Measurements from ENCODE around the gene ADIPOR2.

Gene ADIPOR2

DNA sequence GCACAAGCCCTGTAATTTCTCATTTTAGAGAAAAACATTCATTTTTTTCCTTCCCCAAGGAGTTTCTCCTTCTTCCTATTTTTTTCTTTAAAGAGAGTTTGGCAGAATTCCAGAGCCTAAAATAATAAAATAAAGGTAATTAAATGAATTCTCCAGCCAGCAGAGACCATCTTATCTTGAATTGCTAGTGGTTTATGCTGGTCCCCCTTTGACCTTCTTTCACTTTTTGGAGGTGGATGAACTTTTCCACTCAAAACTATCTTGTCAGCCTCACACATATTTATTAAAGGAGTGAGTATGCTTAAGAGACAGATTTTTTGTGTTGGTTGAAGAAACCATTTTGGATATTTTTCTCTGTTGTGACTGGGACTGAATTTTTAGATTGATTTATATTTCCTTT, 47.6 kb downstream of the ADIPOR2 start:
- DNase-seq: no peak

DNA sequence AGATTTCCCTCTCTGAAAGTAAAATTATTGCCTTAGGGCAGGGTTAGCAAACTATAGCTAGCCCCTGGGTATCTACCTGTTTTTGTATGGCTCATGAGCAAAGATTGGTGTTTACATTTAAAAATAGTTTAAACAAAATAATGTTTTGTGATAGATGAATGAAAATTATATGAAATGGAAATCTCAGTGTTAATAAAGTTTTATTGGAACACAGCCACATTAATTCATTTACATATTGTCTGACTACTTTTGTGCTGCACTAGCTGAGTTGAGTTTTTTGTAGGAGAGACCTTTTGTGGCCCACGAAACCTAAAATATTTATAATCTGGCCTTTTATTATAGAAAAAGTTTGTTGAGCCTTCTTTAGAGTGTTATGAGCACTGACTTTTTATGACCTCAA, 48.5 kb downstream of the ADIPOR2 start:
- no peak for DNase-seq

DNA sequence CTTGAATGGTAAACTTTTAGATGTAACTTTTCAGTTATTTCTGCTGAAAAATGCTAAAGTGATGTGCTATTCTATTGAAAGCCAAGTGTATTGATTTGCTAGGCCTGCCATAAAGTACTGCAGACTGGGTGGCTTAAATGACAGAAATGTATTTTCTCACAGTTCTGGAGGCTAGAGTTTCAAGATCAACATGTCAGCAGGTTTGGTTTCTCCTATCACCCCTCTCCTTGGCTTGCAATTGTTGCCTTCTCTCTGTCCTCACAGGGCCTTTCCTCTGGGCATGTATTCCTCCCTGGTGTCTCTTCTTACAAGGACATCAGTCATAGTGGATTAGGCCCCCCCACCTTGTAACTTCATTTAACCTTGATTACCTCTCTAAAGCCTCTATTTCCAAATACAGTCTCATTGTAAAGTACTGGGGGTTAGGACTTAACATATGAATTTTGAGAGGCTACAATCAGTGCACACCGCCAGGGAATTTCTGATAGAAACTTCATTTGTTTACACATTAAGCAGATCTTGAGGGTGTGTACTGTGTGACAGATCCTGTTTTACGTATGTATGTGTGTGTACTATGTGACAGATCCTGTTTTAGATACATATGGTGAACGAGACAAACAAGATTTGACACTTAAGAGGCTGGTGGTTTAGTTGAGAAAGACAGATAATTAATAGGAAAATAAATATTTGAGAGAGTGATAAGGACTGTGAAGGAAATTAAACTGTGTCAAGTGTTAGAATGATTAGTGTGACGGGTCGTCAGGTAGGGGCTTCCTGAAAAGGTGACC, 49.5 kb downstream of the ADIPOR2 start:
- no peak for DNase-seq

DNA sequence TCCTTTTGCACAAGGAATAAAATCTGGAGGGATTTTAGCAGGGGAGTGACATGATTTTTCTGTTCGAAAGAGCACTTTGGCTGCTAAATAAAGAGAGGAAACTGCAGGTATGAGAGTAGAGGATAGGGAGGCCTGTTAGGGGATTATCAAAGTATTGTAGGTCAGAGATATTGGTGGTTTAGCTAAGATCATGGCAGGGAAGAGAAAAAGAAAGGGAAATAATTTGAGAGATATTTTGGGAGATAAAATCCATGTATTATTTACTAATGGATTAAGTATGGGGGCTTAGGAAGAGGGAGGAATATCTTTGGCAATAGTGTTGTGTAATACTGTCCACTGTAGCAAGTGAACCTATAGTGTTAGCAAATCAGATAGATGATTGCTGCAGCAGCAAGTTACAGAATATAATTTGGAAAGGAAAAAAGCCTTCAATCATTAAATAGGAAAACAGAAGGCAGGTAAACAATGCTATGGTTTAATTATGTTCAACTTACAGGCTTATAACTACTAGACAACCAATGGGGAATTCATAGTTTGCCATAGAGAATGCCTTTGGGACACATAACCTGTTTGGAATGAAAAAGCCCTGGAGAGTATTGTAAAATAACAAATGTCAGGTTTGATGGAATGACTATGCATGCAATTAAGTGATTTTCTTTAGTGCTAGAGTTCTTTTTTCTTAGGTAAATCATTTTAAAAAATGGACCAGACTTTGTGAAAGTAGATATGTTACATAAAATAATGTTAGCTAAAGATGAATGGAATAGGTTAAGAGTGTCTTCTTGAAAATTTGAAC, 50.5 kb downstream of the ADIPOR2 start:
- DNase-seq: no peak

DNA sequence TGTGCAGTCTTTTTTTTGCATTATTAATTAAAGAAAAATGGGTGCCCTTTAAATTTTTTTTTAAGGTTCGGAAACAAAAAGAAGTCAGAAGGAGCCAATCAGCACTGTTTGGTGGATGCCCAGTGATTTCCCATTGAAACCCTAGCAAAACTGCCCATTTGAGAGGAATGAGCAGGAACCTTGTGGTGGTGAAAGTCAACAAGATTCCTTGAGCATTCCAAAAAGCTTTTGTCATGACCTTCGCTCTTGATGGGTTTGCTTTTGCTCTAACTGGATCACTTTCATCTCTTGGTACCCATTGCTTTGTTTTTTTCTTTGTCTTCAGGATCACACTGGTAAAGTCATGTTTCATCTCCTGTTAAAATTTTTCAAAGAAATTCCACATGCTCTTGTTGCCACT, 54.1 kb downstream of the ADIPOR2 start:
- DNase-seq: no peak

DNA sequence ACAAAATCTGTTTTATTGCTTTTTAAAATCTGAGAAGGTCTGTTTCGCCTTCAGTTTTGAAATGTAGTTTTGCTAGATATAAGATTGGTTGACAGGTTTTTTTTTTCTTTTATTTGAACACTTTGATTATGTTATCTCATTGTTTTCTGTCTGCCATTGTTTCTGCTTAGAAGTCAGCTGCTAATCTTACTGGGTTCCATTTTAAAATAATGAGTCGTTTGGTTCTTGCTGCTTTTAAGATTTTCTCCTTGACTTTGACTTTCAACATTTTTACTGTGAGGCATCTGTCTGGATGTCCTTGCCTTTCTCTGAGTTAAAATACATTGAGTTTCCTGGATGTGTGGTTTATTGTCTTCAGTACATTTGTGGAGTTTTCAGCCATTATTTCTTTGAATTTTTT, 56.7 kb downstream of the ADIPOR2 start:
- no peak for DNase-seq

DNA sequence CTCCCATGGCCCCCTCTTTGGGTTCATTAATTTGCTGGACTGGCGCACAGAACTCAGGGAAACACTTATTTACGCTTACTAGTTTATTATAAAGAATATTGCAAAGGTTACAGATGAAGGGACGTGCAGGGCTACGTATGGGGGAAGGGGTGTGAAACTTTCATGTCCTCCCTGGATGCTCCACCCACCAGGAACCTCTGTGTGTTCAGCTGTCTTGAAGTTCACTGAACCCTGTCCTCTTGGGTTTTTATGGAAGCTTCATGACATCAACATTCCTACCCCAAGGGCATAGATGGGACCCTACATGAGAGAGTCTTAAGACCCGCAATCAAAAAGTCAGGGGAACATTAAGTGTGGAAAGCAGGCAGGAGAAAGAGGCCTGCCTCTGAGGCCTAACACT, 58.1 kb downstream of the ADIPOR2 start:
- no peak for DNase-seq

DNA sequence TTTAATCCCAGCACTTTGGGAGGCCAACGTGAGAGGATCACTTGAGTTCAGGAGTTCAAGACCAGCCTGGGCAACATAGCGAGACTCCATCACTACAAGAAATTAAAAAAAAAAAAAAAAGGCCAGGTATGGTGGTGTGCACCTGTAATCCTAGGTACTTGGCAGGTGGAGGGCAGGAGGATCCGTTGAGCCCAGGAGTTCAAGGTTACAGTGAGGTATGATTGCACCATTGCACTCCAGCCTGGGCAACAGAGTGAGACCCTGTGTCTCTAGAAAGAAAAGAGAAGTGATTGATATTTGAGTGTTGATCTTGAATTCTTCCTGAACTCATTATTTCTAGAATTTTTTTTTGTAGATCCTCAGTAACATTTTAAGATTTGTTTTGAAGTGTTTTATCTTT, 59.4 kb downstream of the ADIPOR2 start:
- no peak for DNase-seq

DNA sequence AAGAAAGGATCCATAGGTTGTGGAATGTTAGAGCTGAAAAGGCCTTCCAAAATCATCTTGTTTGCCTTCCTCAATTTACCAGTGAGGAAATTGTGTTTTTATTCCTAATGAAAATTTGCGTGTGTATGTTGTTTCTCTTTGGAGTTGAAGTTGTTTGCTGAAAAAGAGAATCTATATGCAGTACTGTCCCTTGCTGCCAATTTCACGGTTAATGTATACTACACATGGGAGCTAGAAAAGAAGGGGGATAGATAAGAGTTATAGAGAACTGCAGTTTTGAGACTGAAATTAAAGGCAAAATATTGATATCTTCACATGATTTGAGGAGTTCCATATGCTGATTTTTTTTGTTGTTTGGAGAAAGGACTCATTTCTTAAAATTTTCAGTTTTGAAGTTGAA, 67.5 kb downstream of the ADIPOR2 start:
- no peak for DNase-seq

DNA sequence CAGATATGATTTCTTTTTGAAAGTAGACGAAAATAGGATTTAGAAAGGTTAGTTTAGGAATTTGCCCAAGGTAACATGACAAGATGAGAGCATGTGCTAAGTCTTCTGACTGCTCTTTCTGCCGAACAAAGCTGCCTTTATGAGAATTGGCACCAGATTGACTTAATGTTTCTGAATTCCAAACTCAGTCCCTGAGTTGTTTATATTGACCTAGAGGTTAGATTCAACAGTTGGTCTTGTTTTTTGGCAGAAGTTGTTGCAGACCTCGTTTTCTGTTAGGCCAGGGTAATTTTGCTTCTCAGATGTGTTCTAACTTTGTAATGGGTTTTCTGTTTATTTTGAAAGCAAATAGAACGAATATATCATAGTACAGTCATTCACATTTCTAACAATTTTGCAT, 68.0 kb downstream of the ADIPOR2 start:
- no peak for DNase-seq

DNA sequence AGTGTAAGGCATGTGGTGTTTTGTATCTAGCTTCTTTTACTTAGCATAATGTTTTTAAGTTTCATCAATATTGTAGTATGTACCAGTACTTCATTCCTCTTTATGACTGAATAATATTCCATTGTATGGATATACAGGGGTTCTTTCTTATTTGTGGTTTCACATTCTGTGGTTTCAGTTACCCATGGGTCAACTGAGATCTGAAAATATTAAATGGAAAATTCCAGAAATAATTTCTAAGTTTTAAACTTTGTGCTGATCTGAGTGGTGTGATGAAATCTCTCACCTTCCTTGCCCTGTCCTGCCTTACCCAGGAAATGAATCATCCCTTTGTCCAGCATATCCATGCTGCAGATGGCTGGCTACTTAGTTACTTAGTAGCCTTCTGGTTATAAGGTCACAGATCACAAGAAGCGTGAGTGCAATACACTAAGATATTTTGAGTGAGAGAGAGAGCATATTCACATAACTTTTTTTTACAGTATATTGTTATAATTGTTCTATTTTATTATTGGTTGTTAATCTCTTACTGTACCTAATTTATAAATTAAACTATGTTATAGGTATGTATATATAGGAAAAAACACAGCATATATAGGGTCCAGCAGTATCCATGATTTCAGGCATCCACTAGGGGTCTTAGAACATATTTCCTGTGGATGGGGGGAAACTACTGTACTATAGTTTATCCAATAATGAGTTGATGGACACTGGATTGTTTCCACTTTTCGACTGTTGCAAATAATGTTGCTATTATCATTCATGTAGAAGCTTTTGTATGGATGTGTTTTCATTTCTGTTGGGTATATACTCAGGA, 69.9 kb downstream of the ADIPOR2 start:
- peak; percentile 5 to 24 (median 18) for DNase-seq

DNA sequence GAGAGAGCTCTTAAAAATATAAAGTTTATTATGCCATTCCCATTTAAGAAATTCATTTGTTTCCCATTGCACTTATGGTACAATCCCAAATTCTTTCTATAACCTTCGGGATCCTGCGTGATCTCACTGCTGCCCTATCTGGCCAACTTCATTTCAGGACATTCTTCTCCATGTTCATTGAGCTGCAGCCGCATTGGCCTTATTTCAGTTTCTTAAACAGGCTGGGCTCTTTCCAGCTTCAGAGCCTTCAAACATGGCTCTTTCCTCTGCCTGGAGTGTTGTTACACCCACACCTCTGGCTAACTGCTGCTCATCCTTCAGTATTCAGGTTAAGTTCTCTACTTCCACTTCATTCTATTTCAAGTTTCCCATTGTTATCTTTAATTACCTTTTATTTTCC, 71.0 kb downstream of the ADIPOR2 start:
- DNase-seq: no peak

DNA sequence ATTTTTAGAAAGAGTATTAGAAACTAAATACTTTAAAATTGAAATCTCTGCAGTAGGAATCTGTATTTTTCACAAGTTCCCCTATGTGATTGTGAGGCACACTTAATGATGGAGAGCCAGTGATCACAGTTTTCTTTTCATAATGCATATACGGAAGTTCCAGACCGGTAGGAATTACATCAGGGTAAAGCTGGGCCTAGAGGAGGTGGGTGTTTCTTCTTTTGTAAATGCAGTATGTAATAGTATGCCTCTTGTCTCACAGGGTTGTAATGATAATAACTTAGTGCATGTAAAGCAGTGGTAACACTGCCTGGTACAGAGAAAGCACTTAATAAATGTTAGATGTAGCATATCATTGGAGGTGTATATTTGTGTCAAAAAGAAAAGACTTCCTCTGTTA, 72.3 kb downstream of the ADIPOR2 start:
- peak; percentile 51 to 65 (median 62) for DNase-seq

DNA sequence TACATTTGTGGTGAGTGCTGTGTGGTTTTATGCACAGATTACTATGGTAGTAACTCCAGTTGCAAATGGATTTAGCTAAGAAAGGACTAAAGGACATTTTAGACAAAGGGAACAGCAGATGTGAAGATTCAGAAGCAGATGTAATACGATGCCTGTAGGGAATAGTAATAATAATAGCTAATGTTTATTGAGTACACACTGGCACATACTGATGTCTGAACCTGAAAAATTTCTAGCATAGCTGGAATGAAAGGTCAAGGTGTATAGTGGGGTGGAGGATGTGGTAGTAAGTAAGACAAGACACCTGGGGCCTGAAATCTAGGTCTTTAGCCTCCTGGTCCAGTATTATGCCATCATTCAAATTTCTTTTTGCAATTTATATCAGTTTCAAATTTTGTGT, 75.2 kb downstream of the ADIPOR2 start:
- DNase-seq: no peak

DNA sequence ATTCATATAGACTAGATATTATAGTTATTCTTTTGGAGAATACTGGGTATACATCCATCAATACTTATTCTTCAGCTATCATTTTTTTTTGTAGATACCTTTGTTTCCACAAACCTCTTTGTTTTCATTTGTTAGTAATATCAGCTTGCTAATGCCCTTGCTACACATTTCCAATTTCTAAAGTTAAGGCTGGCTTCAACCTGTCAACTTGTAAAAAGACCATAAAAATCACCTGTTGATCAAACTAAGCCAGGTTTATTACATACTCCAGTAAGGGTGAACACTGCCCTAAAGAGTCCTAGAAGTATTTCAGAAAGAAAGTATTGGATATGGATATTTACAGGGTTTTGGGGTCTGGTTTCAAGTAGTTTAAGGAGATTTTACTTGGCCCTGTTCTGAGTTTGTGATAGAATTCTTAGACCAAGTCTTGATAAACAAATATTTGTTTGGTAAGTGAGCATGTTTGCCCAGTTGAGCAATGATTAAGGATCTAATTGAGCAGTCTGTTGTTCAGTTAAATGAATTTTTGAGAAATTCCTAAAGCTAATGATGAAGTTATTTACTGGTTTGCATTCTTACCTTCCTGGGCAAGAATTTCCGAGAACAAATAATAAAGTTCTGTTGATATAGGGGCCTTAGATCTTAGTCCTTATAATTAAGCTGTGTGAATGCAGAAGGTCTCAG, 76.7 kb downstream of the ADIPOR2 start:
- DNase-seq: no peak

DNA sequence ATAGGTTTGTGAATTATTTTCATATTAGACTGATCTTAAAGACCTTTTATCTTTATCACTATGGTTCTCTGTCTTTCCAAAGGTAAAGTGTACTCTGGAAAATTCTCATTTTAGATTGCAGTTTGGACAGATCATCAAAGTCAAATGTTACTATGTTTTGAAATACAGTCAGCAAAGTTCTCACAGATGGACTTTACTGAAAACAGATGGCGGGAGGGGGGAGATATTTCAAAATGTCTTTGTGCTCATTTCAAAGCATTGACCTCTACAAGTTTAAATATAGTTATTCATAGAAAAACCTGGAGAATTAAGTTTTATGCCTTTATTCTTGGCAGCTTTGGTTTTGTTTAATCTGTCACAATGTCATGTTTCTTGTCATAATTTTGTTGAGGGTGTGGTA, 77.7 kb downstream of the ADIPOR2 start:
- DNase-seq: no peak

DNA sequence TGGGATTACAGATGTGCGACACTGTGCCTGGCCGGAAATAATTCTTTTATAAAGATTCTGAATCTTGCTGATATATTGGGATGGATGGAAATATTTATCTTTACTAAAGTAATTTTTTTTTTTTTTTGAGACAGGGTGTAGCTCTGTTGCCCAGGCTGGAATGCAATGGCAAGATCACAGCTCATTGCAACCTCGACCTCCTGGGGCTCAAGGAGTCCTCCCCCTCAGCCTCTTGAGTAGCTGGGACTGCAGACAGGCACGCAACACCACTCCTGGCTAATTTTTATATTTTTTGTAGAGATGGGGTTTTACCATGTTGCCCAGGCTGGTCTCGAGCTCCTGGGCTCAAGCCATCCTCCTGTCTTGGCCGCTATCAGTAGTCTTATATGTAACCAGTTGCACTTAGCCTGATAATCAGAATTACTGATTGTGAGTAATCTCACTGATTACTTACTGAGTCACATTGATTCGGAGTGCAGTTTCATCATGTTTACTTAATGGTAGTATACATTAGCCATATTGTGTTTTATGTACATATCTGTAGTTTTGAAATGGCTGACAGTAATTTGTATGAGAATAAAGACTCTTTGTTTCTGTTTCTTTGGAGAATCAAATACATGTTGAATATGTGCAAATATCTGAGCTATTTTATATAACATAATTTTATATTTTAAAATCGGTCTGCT, 79.1 kb downstream of the ADIPOR2 start:
- DNase-seq: no peak

DNA sequence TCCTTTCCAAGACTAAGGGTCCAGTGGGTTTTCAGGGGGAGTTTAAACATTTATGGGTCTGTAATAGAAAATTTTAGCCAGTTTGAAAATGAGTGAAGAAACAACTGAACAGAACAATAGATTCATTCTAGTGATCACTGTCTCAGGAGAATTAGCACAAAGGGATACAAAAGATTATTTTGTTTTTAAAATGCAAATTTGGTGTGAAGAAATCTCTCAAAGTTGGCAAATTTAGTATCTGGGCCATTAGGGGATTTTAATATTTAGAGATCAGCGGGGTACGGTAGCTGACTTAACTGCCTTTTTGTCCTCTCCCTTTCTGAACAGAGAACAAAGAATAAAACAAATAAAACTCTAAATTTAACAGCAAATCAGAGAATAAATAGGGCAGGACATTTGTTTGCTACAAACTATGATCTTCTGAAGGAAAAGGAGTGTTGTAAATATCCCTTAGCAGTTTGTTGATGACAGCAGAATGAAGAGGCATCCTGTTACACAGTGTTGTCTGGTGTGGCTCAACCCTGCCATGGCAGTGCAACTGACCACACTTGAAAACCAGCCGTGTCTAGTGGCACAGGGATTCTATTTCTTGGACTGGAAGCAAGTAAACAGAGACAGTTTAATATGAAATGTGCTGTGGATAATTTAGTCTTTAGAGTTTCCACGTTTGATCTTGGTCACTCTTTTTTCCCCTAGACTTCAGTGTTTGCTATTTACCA, 83.2 kb downstream of the ADIPOR2 start:
- no peak for DNase-seq

DNA sequence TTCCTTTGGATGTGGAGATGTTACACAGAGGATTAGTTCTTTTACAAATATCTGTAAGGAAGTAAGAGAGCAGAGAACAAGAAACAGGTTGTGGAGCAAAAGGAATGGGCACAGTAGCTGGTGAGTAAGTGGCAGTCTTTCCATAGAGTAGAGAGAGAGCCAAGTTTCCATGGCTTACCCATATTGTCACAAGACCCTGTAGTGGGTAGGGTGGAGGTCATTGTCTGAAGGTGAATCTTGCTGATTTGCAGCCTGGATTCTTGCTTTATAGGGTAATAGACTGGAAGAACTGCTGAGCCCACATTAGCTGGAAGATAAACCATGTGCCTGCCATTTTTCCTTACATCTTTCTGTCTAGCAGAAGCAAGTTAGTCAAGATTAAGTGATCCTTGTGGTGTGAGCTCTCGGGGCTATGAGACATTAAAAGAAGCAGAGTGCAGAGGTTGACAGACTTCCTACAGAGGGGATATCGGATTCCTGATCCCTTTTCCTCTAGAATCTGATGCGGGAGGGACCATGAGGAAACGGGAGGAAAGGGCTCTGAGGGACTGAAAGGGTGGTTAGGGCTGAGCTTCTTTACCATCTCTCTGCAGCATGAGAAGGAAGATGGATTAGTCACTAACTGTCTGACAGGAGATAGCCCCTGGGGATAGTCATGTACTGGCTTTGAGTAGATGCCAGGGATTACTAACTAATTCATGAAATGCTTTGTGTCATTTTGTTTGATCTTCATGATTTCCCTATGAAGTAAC, 85.5 kb downstream of the ADIPOR2 start:
- DNase-seq: peak in 1 of 3 donors; percentile 31

DNA sequence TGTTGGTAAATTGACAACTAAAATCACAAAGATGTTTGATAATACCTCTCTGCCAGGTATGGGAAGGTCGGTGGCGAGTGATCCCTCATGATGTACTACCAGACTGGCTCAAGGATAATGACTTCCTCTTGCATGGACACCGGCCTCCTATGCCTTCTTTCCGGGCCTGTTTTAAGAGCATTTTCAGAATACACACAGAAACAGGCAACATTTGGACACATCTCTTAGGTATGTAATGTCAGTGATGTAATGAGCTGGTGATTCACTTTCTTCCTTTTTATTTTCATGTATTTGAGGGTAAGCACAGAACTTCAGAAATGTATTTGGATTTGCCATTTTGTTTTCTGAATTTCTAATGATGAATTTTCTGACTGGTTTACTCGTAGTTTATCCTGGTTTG, 86.9 kb downstream of the ADIPOR2 start:
- DNase-seq: peak in 2 of 3 donors; percentile 21 to 35

DNA sequence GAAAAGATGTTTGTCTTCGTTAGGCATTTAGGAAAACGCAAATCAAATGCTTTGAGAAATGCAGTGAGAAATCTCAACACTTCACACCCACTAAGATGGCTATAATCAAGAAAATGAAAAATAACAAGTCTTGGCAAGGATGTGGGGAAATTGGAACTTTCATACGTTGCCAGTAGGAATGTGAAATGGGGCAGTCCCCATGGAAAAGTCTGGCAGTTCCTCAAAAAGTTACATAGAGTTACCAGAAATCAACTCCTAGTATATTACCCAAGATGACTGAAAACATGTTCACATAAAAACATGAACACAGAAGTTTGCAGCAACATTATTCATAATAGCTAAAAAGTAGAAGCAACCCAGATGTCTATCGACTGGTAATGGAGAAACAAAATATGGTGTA, 88.0 kb downstream of the ADIPOR2 start:
- no peak for DNase-seq
